IMR-90 (cell line): Measurements from ENCODE around the gene STX16. TPM values are rescaled to one million over a fixed set of nuclear protein-coding genes. Genes with fewer than 3 reads are reported as not detected.
A peak's percentile ranks its signal among the peaks of the same experiment; 100 is the strongest.

Source experiments
- ATAC-seq: fragments of 200-7000 bp; cut with Tn5 transposase; 2 replicates; pipeline ENCODE4 v1.9.1; 2020; ENCODE audit warnings: low read depth, mild to moderate bottlenecking, moderate library complexity
- BruUV-seq: library from RNA; stranded (reverse); fragments of 400-500 nt; replicated peaks from 2 replicates; lab custom pipeline; 2021; lab: Mats Ljungman, UMichigan
- CTCF ChIA-PET: fragments of 300-600 bp; formaldehyde crosslinking; extraction: SDS; loops from one replicate; lab custom pipeline; 2021; ENCODE audit warnings: antibody characterized with exemption; lab: Yijun Ruan, JAX
- POLR2A ChIA-PET: fragments of 300-600 bp; sonication (Branson Sonifier 250); formaldehyde crosslinking; loops from one replicate; lab custom pipeline; 2022; ENCODE audit warnings: antibody characterized with exemption; ENCODE audit not compliant: unreplicated experiment; lab: Charles Lee
- DNase-seq: peaks from one replicate; pipeline ENCODE4 v3.0.0; 2013
- H2AFZ ChIP-seq: replicated peaks from 2 replicates; pipeline ENCODE3; 2013; ENCODE audit warnings: low read length, mild to moderate bottlenecking; ENCODE audit not compliant: poor library complexity
- H2AK5ac ChIP-seq: 2 replicates; pipeline ENCODE4 v1.6.1; 2013; ENCODE audit warnings: low read depth, low read length, inconsistent platforms
- H2AK9ac ChIP-seq: replicated peaks from 2 replicates; pipeline ENCODE3; 2013; ENCODE audit warnings: mild to moderate bottlenecking, low read depth, low read length, moderate library complexity; ENCODE audit not compliant: poor library complexity
- H2BK120ac ChIP-seq: 2 replicates; pipeline ENCODE4 v1.6.1; 2013; ENCODE audit warnings: low read depth, low read length, inconsistent platforms
- H2BK15ac ChIP-seq: 3 replicates; pipeline ENCODE4 v1.6.1; 2013; ENCODE audit warnings: low read depth, low read length, inconsistent platforms
- H2BK20ac ChIP-seq: 2 replicates; pipeline ENCODE4 v1.6.1; 2013; ENCODE audit warnings: low read depth, mild to moderate bottlenecking, inconsistent platforms, low read length, moderate library complexity
- H2BK5ac ChIP-seq: 2 replicates; pipeline ENCODE4 v1.6.1; 2013; ENCODE audit warnings: mild to moderate bottlenecking, low read depth, low read length, inconsistent platforms; ENCODE audit not compliant: poor library complexity, severe bottlenecking
- H3K14ac ChIP-seq: replicated peaks from 2 replicates; pipeline ENCODE4 v1.6.1; 2013; ENCODE audit warnings: low read depth, low read length, inconsistent platforms
- H3K18ac ChIP-seq: 2 replicates; pipeline ENCODE4 v1.6.1; 2013; ENCODE audit warnings: low read depth, low read length, control low read depth
- H3K23ac ChIP-seq: 2 replicates; pipeline ENCODE4 v1.6.1; 2013; ENCODE audit warnings: low read depth, low read length, inconsistent platforms
- H3K27ac ChIP-seq: 2 replicates; pipeline ENCODE4 v1.5.1; 2013; ENCODE audit warnings: mild to moderate bottlenecking, control low read depth, low read length; ENCODE audit not compliant: insufficient read depth
- H3K27me3 ChIP-seq: 2 replicates; pipeline ENCODE4 v1.6.1; 2013; ENCODE audit warnings: low read length; ENCODE audit not compliant: control insufficient read depth, insufficient read depth
- H3K36me3 ChIP-seq: 2 replicates; pipeline ENCODE4 v1.6.1; 2013; ENCODE audit warnings: low read length, mixed read lengths; ENCODE audit not compliant: control insufficient read depth, insufficient read depth
- H3K4ac ChIP-seq: 2 replicates; pipeline ENCODE4 v1.6.1; 2013; ENCODE audit warnings: low read depth, low read length, inconsistent platforms
- H3K4me1 ChIP-seq: 2 replicates; pipeline ENCODE4 v1.6.1; 2013; ENCODE audit warnings: low read length, mixed read lengths; ENCODE audit not compliant: control insufficient read depth, insufficient read depth
- H3K4me2 ChIP-seq: 2 replicates; pipeline ENCODE4 v1.6.1; 2013; ENCODE audit warnings: low read depth, mild to moderate bottlenecking, control low read depth, low read length, moderate library complexity
- H3K4me3 ChIP-seq: 2 replicates; pipeline ENCODE4 v1.5.1; 2013; ENCODE audit warnings: low read depth, mild to moderate bottlenecking, control low read depth, low read length, moderate library complexity; ENCODE audit not compliant: insufficient read depth
- H3K56ac ChIP-seq: 2 replicates; pipeline ENCODE4 v1.6.1; 2013; ENCODE audit warnings: low read length, inconsistent platforms; ENCODE audit not compliant: insufficient read depth; ENCODE audit errors: extremely low read depth
- H3K79me1 ChIP-seq, 2 experiments: 2 replicates each; pipeline ENCODE4 v1.6.1; 2013; ENCODE audit warnings: low read length in 2 of 2, inconsistent platforms in 1 of 2, low read depth in 1 of 2
- H3K9ac ChIP-seq: 2 replicates; pipeline ENCODE4 v1.6.1; 2013; ENCODE audit warnings: low read depth, low read length, control low read depth
- H3K9me1 ChIP-seq: 2 replicates; pipeline ENCODE4 v1.6.1; 2013; ENCODE audit warnings: low read length, inconsistent platforms; ENCODE audit not compliant: insufficient read depth
- H3K9me3 ChIP-seq: 2 replicates; pipeline ENCODE4 v1.6.1; 2013; ENCODE audit warnings: low read length; ENCODE audit not compliant: control insufficient read depth, insufficient read depth
- H4K20me1 ChIP-seq: 2 replicates; pipeline ENCODE4 v1.6.1; 2013; ENCODE audit warnings: low read length, inconsistent platforms; ENCODE audit not compliant: insufficient read depth
- H4K5ac ChIP-seq: 2 replicates; pipeline ENCODE4 v1.6.1; 2013; ENCODE audit warnings: mild to moderate bottlenecking, low read depth, low read length, control low read depth
- H4K8ac ChIP-seq, 2 experiments: 2 replicates each; pipeline ENCODE4 v1.6.1; 2013; ENCODE audit warnings: low read depth in 2 of 2, low read length in 2 of 2, control low read depth in 1 of 2, inconsistent platforms in 1 of 2
- H4K91ac ChIP-seq: 2 replicates; pipeline ENCODE4 v1.6.1; 2013; ENCODE audit warnings: low read depth, low read length, inconsistent platforms; ENCODE audit not compliant: insufficient read depth
- CEBPB ChIP-seq: IDR thresholded peaks from 2 replicates; pipeline ENCODE4 v1.6.1; 2012; ENCODE audit warnings: low read depth, low read length, improper control_type of control experiment
- MAFK ChIP-seq: IDR thresholded peaks from 2 replicates; pipeline ENCODE4 v1.6.1; 2012; ENCODE audit warnings: low read depth, low read length, improper control_type of control experiment
- RCOR1 ChIP-seq: IDR thresholded peaks from 2 replicates; pipeline ENCODE4 v1.6.1; 2012; ENCODE audit warnings: mild to moderate bottlenecking, low read length, improper control_type of control experiment; ENCODE audit not compliant: insufficient replicate concordance
- WGBS, 2 experiments: methylation state at CpG; one replicate each; pipeline versions ENCODE4 v1.1.5 to v1.1.7; 2013; ENCODE audit warnings: missing lambda C conversion rate in 2 of 2; ENCODE audit not compliant: insufficient read length in 1 of 2; ENCODE audit errors: extremely low coverage in 2 of 2; 5-methylcytosine and 5-hydroxymethylcytosine counted together
- dilution Hi-C: fragments of 300-500 bp; cut with HindIII; formaldehyde crosslinking; loops from one replicate; pipeline ENCODE4 v1.14.3; 2018; ENCODE audit warnings: low sequenced_read_pairs; ENCODE audit not compliant: unreplicated experiment
- in situ Hi-C: fragments of 300-500 bp; cut with MboI; formaldehyde crosslinking; loops from 3 replicates; pipeline ENCODE4 v1.14.3; 2019; ENCODE audit warnings: low sequenced_read_pairs, inconsistent platforms, mixed read lengths
- intact Hi-C: fragments of 100-400 bp; cut with micrococcal nuclease; formaldehyde crosslinking; loops from 2 replicates; pipeline ENCODE4 v1.10.0; 2022
- polyA plus RNA-seq, 3 experiments: library from polyadenylated mRNA; depleted of rRNA; stranded (reverse); fragments of >200 nt; gene quantifications; 2 replicates each; pipeline ENCODE4 v1.2.3, GENCODE V29; 2012; ENCODE audit warnings: low replicate concordance in 1 of 3
- total RNA-seq: library from RNA; depleted of rRNA; stranded (reverse); fragments of >200 nt; gene quantifications from 2 replicates; pipeline ENCODE4 v1.2.3, GENCODE V29; 2012

Gene STX16
- total and polyA plus RNA-seq, 2 of the 4 experiments (the other 2 are of a cell fraction) = 26.9 to 58.2 TPM

- Histone ChIP-seq H3K14ac (no peak overlapping the region), H3K36me3 (no peaks in the 10 kb centered on the region), H4K8ac (no peak overlapping the region), H3K79me1 (no peaks in the 10 kb centered on the region), H3K4me3 (no peak overlapping the region), H3K9ac (no peak overlapping the region), H4K5ac (no peak overlapping the region), H3K9me1 (no peaks in the 10 kb centered on the region), H2BK15ac (0 out of 3 replicates have a peak overlapping the region, but pooled peaks have one; percentile 23), H3K27ac (no peak overlapping the region), H3K23ac (no peak overlapping the region), H2BK120ac (no peak overlapping the region), H4K91ac (peak overlapping the region; percentile 5; the same call in 1 of the 2 replicates), H4K20me1 (no peaks in the 10 kb centered on the region), H3K27me3 (no peaks in the 10 kb centered on the region), H3K4me2 (no peak overlapping the region), H3K9me3 (no peaks in the 10 kb centered on the region), H2AK9ac (no peak overlapping the region), H3K56ac (no peak overlapping the region), H2AFZ (peak overlapping the region; percentile 49), H2AK5ac (peak overlapping the region; percentile 53), H3K4ac (no peak overlapping the region), H2BK5ac (no peak overlapping the region), H3K18ac (no peak overlapping the region; the same call in 1 of the 2 replicates), H3K4me1 (peaks cover 7% of the 10 kb centered on the region; the same call in 1 of the 2 replicates), H2BK20ac (0 out of 2 replicates have a peak overlapping the region, but pooled peaks have one; percentile 21)
- POLR2A ChIA-PET = no interaction called here
- peak; percentile 22; the same call in 1 of the 2 replicates for TF ChIP-seq MAFK
- no peak for TF ChIP-seq RCOR1
- no peak for TF ChIP-seq CEBPB
- intact Hi-C loops = no loop called here
- ATAC-seq = peak; percentile 49; the same call in 1 of the 2 replicates
- BruUV-seq = no TSS peak
- in situ Hi-C loops = no loop called here
- CTCF ChIA-PET = interaction anchor here (1.5 kb wide), 1 partner anchor 10 kb away, joined by 3 read pairs; no protein-coding TSS in a partner anchor
- WGBS, 2 experiments = 69% methylated on average over 4 of the region's 9 CpGs; no CpG with 5 or more reads in 1 of the 2 experiments
- peak; percentile 71 for DNase-seq
- dilution Hi-C loops = no loop called here
Measured at GRCh38 chr20:58640446-58640845, 10.6 kb upstream of the STX16 start.
